Cardiac atrium fibroblast (primary cell): ENCODE results near the gene FGD4. TPM values are rescaled to one million over a fixed set of nuclear protein-coding genes. Genes with fewer than 3 reads are reported as not detected.

Experiments used
- total RNA-seq: library from RNA; depleted of rRNA; stranded (reverse); fragments of >200 nt; gene quantifications from 2 replicates; pipeline ENCODE4 v1.2.3, GENCODE V29; 2015

The FGD4 gene
- 9.0 and 11.8 TPM in 2 replicates for total RNA-seq

DNA sequence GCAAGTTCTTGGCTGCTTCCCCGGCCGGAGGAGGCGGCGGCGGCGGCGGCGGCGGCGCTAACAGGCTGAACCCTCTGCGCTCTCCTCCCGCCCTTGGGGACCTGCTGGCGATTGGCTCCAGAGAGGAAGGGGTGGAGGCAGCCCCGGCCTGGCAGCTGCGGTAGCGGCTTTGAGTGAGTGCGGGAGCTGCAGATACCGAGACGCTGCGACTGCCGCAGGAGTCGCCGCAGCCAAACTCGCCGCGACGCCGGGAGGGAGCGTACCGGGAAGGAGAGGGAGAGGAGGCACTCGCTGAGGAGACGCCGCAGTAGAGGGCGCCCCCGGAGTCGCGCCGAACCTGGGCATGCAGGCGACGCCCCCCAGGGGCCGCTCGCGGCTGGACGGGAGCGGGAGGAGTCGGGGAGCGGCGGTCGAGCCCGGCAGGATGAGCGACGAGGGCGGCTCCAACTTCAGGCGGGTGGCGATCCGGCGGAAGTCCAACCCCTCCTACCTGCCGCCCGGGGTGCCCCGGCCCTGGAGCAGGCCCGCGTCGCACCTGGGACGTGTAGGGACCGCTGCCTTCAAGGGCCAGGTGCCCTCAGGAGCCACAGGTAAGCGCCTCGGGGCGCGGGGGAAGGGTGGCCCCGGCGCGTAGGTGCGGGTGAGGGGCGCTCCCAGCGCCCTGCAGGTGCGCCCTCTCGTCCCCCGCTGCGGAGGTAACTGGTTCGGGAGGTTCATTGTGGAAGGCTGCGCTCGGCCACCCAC, at the start of gene FGD4:
Gene FGD4 (plus strand): TSS at position 189 of the 744 bp plus-strand sequence.

DNA sequence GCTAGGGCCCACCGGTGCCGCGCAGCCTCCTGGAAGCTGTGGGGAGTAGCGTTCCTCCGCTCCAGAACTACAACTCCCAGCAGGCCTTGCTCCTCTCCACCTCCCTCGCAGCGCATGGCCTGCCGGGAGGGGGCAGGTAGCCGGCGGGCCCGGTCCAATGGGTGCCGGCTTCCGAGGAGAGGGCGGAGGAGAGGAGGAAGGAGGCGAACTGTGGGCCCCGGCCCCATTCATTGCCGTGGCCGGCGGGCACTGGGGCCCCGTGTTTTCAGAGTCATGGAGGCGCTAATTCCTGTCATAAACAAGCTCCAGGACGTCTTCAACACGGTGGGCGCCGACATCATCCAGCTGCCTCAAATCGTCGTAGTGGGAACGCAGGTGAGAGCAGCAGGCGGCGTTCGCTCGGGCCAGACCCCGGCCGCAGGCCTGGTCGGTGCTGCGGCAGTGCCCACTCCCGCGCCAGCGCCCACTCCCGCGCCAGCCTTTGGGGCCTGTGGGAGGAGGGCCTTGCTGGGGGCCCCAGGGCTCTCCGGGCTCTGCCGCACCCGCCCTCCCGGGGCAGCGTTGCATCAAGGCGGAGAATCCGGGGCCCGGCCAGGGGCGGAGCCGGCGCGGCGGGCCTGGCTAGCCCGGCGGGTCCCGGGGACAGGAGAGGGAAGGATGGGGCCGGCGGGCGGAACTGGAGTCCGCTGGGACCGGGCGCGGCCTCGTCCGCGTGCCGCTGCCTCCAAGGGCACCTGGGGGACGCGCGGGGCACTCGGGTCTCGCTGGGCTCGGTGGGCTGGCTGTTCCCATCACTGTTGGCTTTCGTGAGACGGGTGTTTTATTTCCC, 279.9 kb downstream of the FGD4 start, which contains the start of gene DNM1L:
Gene DNM1L (plus strand): TSS at position 211 of the 829 bp plus-strand sequence. CDS start 63 bp downstream, at position 274.

